ENCODE measurements around the gene FANCM. TPM values are rescaled to one million over a fixed set of nuclear protein-coding genes. Genes with fewer than 3 reads are reported as not detected.
A peak's percentile ranks its signal among the peaks of the same experiment; 100 is the strongest.

Gene FANCM
- total RNA-seq, 2 experiments from 2014 or later, result 15.8 to 17.0 TPM

- Mint-ChIP-seq H3K4me1 (ENCODE audit: low read depth) (no peaks in the 10 kb centered on the region), H3K9me3 (no peaks in the 10 kb centered on the region), H3K27me3 (no peaks in the 10 kb centered on the region), H3K4me3 (no peak overlapping the region), H3K36me3 (ENCODE audit: low read depth) (peaks cover 28% of the 10 kb centered on the region), H3K27ac (no peak overlapping the region)
- POLR2A ChIA-PET, result no interaction called here
- DNase-seq (no peak), ATAC-seq (no peak)
- TF ChIP-seq CTCF (IDR thresholded peaks at IDR 0.05), result no peak
- CTCF ChIA-PET, result interaction anchor here (1.2 kb wide), 1 partner anchor 10 kb away, joined by 5 read pairs; the partner anchor contains the start of gene MIS18BP1
- intact Hi-C loops (cut with micrococcal nuclease), result no loop called here
Measured at GRCh38 chr14:45242706-45243105, 107.0 kb downstream of the FANCM start.

GRCh38 chr14:45246151-45246550, 110.4 kb downstream of the FANCM start:
- peaks cover 11% of the 10 kb centered on the region for H3K4me1 Mint-ChIP-seq (ENCODE audit: low read depth)
- H3K9me3 Mint-ChIP-seq, result no peaks in the 10 kb centered on the region
- DNase-seq (no peak), ATAC-seq (no peak)
- H3K27me3 Mint-ChIP-seq, result no peaks in the 10 kb centered on the region
- no peak for TF ChIP-seq CTCF (IDR thresholded peaks at IDR 0.05)
- intact Hi-C loops (cut with micrococcal nuclease), result no loop called here
- peaks cover 21% of the 10 kb centered on the region for H3K36me3 Mint-ChIP-seq (ENCODE audit: low read depth)
- POLR2A ChIA-PET, result interaction anchor here (0.6 to 0.7 kb wide), 2 partner anchors 35 to 95 kb away, joined by 3 to 4 read pairs; no protein-coding TSS in a partner anchor
- H3K4me3 Mint-ChIP-seq, result no peak overlapping the region
- CTCF ChIA-PET, result no interaction called here
- H3K27ac Mint-ChIP-seq, result no peak overlapping the region

- peaks cover 20% of the 10 kb centered on the region for H3K36me3 Mint-ChIP-seq (ENCODE audit: low read depth)
- H3K27me3 Mint-ChIP-seq, result no peaks in the 10 kb centered on the region
- no peak overlapping the region for H3K27ac Mint-ChIP-seq
- intact Hi-C loops (cut with micrococcal nuclease), result no loop called here
- ATAC-seq (peak; percentile 76), DNase-seq (no peak)
- ChIA-PET POLR2A (interaction anchor here (0.6 to 0.7 kb wide), 2 partner anchors 35 to 96 kb away, joined by 3 to 4 read pairs; no protein-coding TSS in a partner anchor), CTCF (no interaction called here)
- H3K9me3 Mint-ChIP-seq, result no peaks in the 10 kb centered on the region
- no peak overlapping the region for H3K4me3 Mint-ChIP-seq
- H3K4me1 Mint-ChIP-seq (ENCODE audit: low read depth), result peaks cover 15% of the 10 kb centered on the region
- no peak for TF ChIP-seq CTCF (IDR thresholded peaks at IDR 0.05)
Measured at GRCh38 chr14:45246691-45247090, 111.0 kb downstream of the FANCM start.

- no peak for ATAC-seq
- H3K27me3 Mint-ChIP-seq, result no peaks in the 10 kb centered on the region
- POLR2A ChIA-PET, result no interaction called here
- H3K27ac Mint-ChIP-seq, result no peak overlapping the region
- peaks cover 15% of the 10 kb centered on the region for H3K4me1 Mint-ChIP-seq (ENCODE audit: low read depth)
- no peak for TF ChIP-seq CTCF (IDR thresholded peaks at IDR 0.05)
- intact Hi-C loops (cut with micrococcal nuclease), result no loop called here
- no peak for DNase-seq
- H3K36me3 Mint-ChIP-seq (ENCODE audit: low read depth), result peaks cover 16% of the 10 kb centered on the region
- H3K4me3 Mint-ChIP-seq, result no peak overlapping the region
- CTCF ChIA-PET, result no interaction called here
- no peaks in the 10 kb centered on the region for H3K9me3 Mint-ChIP-seq
Measured at GRCh38 chr14:45247427-45247826, 111.7 kb downstream of the FANCM start.

- Mint-ChIP-seq H3K36me3 (ENCODE audit: low read depth) (peaks cover 14% of the 10 kb centered on the region), H3K4me3 (peak overlapping the region; percentile 39), H3K4me1 (ENCODE audit: low read depth) (peaks cover 24% of the 10 kb centered on the region), H3K27me3 (no peaks in the 10 kb centered on the region), H3K27ac (no peak overlapping the region), H3K9me3 (no peaks in the 10 kb centered on the region)
- TF ChIP-seq CTCF (IDR thresholded peaks at IDR 0.05), result no peak
- intact Hi-C loops (cut with micrococcal nuclease), result loop anchor here (5.0 to 10.0 kb wide), 3 partner anchors 113 to 355 kb away; partner anchors contain the start of genes FANCM, KLHL28 and TOGARAM1
- DNase-seq (no peak), ATAC-seq (no peak)
- CTCF ChIA-PET, result no interaction called here
- POLR2A ChIA-PET, result no interaction called here
Measured at GRCh38 chr14:45249856-45250575, 114.3 kb downstream of the FANCM start.

Data from activated CD8-positive, alpha-beta T cell treated with anti-CD3 and anti-CD28 coated beads for 36 hours (primary cell).